ENCODE data around the gene CERS2.

Gene CERS2, protein sequence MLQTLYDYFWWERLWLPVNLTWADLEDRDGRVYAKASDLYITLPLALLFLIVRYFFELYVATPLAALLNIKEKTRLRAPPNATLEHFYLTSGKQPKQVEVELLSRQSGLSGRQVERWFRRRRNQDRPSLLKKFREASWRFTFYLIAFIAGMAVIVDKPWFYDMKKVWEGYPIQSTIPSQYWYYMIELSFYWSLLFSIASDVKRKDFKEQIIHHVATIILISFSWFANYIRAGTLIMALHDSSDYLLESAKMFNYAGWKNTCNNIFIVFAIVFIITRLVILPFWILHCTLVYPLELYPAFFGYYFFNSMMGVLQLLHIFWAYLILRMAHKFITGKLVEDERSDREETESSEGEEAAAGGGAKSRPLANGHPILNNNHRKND

DNA sequence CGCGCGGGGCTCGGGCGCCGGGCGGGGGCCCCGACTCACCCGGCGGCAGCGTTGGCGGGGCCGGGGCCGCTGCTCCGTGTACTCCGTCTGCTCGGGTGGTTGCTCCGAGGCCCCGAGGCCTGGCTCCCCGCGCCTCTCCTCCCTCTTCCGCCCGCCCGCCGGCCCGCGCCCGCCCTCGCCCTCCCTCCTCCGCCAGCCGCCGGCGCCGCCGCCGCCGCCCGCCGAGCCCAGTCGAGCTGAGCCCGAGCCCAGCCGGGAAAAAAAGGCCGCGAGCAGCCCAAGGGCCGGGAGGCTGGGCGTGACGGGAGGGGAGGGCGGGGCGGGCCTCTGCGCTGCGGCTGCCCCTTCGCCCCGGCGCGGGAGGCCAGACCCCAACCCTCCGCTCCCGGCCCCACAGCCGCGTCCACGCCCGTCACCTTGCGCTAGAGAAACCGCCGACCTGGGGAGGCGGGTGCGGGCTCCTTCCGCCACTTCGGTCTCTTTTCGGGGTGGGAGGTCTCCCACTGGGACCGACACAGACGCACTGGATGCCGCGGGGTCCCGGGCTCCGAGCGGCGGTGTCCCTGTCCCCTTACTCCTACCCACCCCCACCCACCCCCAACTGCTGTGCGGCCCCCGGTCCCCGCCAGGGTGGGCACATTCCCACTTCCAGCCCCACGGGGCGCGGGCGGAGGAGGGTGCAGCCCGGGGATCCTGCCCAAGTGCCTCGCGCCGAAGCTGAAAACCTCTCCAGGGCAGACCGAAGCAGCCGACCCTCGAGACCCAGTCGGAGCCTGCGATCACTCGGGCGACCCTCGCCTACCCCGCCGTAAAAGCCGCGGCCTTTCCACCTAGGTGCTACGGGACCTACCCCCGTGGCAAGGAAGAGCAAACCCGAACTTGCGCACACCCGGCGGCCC, at the start of gene CERS2:
TSS of gene CERS2 (minus strand) at position 256 of the 899 bp plus-strand sequence. CDS start 5,745 bp downstream, outside the sequence.
- peak; percentile 67 for DNase-seq (ENCODE audit: low spot score)

DNA sequence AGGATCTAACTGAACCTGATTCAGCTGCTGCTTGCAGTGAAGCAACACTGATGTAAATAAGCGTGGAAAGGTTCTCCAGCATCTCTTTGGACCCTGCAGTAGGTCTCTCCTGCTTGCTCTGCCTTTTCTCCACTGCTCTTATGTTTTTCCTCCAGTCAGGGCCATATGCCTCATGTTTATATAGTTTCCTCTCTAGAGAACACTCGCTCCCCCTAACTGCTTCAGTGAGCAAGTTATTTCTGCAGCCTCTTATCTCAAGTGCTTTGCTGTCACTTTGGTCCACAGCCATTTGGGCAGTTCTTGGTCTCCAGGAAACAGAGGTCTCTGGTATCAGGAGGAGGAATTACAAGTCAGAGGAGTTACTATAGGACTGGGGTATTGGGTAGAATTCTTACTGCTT, 38.9 kb upstream of the CERS2 start:
- no peak for DNase-seq (ENCODE audit: low spot score)

DNA sequence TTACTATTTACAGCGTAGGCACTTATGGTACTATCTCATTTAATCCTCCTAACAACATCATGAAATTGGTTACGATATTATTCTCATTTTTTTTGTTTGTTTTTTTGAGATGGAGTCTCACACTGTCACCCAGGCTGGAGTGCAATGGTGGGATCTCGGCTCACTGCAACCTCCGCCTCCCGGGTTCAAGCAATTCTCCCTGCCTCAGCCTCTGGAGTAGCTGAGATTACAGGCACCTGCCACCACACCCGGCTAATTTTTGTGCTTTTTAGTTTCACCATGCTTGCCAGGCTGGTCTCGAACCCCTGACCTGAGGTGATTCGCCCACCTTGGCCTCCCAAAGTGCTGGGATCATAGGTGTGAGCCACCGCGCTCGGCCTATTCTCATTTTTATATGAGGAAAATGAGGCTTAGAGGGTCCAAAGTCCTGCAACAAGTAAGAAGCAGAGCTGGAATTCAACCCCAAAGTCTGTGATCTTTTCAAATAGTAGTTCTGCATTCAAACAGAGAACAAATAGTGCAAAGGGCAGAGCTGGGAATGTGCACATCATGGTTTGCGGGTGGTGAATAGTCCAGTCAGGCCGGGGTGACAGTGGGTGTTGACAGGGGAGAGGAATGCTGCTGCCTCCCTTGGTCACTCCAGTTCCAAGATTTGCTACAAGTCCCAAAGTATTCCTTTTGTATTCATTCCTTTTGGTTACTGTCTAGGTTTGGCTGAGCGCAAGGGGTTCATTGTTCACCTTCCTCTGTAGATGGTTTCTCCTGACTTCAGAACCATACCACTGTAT, 38.2 kb upstream of the CERS2 start:
- DNase-seq (ENCODE audit: low spot score): no peak

DNA sequence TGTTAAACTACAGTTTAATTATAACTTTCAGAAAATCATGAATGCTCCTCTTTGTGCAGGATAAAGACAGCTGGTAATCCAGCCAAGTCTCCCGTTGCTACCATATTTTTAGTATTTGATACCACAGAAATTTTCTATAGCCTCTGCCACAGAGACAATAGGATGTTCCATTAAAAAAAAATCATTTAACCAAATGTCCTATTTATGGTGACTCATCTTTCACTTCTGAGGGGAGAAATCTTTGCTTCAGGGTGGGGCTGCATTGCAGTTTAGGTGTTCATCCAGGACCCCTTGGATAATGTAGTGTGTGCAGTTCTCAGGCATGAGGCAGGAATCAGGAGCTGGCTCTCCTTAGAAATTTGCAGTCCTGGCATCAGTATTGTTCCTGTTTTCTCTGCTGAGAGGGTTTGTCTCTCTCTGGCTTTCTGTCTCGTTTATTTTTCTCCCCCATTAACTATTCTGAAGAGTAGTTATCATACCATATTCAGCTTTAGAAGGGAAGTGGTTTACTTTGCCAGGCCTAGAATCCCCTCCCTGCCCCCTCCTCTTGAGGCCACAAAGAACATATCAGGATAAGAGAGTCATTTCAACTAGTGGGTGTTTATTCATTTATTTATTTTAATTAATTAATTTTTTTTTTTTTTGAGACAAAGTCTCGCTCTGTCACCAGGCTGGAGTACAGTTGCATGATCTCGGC, 36.7 kb upstream of the CERS2 start:
- no peak for DNase-seq (ENCODE audit: low spot score)

DNA sequence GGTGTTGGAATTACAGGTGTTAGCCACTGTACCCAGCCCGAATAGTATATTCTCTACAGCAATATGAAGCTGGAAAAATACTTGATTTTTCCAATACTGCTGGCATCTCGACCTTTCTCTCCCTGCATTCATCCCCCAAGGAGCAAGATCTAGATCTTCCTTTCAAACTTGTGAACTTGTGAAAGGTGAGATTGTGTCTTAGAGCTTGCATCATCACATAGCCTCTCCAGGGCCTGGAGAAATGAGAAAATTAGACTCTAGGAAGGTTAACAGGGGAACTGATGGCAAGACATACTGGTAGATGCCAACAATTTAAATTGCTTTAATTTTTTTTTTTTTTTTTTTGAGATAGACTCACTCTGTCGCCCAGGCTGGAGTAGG, 35.7 kb upstream of the CERS2 start:
- no peak for DNase-seq (ENCODE audit: low spot score)

DNA sequence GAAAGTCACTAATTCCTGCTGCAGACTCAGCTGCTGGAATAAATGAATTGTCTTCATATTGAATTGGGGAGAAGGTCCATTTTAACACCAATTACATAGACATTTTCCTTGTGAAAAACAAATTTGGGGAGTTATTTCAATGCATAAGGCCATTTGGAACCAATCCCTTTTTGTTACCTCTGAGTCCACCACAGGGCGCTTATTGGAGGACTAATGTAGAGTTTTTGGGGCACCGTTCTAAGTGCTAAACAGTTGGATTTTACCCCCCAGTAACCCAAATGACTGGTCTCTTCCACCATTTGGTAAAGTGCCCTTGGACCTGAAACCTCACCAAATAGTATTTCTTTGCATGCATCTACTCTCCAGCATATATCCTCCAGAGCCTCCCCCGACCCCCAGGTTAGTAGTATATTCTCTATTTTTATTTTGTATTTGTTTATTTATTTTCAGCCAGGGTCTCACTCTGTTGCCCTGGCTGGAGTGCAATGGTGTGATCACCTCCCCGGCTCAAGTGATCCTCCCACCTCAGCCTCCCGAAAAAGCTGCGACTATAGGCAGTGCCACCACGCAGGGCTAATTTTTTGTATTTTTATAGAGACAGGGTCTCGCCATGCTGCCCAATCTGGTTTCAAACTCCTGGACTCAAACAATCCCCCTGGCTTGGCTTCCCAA, 35.2 kb upstream of the CERS2 start:
- DNase-seq (ENCODE audit: low spot score): no peak

DNA sequence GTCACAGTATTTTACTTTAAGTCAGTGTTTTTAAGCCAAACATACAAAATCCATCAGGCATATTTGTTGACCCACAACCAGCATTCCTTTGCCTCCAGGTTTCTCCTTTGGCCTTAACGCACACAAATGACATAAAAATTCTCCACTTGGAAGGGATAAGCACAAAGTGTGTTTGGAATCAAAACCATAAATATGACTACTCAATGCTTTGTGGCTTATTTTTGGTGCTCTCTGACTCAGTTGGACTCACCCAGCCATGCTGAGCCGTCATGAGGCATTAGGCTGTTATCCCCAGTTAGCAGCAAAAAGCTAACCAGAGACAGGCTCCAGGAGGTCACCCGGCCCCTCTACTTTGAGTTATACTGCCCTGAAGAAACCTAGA, 34.6 kb upstream of the CERS2 start:
- DNase-seq (ENCODE audit: low spot score): no peak

DNA sequence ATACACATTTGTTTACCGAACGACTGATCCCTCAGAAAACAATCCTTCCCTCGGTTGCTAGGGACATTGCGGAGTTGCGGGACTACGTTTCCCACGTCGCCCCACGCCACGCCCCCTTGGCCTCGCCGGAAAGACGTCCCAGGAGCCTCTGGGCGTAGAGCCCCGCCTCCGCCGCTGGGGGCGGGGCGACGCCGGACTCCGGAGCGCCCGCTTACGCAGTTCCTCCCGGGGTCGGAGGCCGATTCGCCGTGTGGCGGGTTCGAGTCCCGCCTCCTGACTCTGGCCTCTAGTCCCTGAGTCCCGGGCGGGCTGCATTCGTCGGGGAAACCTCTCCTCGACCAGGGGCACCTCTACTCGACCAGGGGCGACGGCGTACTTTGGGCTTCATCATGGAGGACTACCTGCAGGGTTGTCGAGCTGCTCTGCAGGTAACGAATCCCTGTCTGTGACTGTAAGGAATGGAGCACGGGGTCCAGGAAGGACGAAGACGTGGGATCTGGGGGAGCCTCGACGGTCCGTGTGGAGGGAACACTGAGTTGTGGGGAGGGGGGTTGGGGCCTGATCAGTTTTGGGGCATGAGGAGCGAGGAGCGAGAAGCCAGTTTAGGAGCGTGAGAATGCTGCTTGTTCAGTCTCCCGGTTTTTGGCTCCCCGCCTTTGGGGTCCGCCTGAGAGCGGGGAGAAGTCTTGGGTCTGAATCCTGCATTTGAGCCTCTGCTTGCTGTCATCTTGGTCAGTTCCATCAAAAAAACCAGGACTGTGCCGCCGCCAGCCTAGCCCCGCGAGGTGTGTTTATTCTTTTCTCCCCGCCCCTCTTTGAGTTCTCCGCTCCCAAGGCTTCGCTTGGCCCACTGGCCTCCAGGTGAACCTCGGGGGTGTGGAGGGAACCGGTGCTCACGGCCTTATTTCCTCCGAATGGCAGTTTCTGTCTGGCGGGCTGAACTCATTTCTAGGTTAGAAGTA, 33.9 kb upstream of the CERS2 start, which contains the start of gene PRUNE1:
TSS of gene PRUNE1 (plus strand) at position 206 of the 962 bp plus-strand sequence. CDS start at position 390, 184 bp downstream.
- peak; percentile 98 for DNase-seq (ENCODE audit: low spot score)

DNA sequence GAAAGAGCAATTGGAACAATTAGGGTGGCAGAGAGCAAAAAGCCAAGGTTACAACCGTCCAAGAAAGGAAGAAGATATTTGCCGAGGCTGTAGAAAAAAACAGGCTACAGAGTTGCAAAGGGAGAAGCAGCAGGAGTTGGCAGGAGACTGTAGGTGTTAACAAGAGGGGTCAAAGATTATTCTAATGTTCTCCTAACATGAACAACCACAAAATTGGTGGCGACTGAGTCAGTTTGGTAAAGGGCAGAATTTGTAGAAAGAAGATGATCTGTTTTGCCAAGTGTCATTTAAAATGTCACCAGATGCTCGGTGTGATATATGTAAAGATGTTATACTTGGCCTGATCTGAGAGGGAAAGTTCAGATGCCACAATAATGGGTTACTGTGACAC, 33.2 kb upstream of the CERS2 start:
- no peak for DNase-seq (ENCODE audit: low spot score)

DNA sequence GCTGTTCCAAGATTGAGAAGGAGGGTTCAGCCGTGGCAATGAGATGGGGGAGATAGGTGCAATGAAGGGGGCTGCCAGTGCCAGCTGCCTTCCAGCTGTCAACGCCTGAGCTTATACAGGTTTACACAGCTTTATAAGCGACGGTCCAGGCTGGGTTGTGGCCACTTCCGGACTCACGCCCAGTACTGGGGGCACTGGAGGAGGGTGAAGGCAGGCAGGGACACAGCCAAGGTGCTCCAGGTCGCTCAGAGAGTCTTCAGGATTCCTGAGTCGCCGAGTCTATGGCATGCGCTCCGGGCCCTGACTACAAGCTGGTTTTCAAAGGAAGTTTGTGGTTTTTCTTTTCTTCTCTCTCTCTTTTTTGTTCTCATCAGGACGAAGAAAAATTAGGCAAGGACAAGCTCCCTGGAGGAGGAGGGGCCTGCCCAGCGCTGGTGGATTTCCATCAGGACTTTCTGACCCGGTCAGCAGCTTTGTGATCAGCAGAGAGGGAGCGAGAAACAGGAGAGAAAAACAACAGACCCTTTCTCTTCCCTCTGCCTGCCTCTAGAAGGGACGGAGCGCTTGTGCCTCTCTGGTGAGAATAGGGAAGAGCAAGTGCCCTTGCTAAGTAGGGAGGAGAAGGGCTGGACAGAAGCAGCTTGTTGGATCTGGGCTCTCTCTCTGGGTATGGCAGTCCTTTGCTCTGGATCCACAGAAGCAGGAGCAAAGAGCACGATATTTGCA, 31.9 kb upstream of the CERS2 start, which contains the start of gene MINDY1:
TSS of gene MINDY1 (minus strand) at position 576 of the 726 bp plus-strand sequence. CDS start 4,285 bp downstream, outside the sequence.
- peak; percentile 64 for DNase-seq (ENCODE audit: low spot score)

DNA sequence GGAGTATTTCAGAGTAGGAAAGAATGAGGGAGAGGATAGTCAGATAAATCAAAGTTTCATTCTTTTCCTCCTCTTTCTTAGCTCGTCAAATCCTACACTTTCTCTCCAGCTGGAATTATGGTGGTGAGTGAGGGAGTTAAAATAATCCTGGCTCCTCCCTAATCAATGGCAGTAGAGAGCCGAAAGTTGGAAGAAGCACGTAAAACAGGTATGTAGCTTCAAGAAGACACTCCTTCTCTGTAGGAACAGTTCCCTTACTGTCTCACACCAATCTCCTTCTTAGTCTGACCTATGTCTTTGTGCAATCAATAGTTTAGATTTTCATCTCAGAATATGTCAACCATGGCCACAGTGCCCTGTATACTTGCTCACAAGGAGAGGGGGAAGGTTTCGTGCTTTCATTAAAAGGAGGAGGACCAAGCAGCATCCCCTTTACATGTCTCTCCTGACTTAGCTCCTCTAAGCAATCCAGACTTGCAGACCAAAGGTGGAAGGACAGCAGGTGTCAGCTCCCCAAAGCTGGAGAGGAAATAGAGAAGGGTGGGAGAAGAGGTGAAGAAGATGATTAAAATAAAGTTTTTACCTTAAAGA, 31.2 kb upstream of the CERS2 start:
- no peak for DNase-seq (ENCODE audit: low spot score)

DNA sequence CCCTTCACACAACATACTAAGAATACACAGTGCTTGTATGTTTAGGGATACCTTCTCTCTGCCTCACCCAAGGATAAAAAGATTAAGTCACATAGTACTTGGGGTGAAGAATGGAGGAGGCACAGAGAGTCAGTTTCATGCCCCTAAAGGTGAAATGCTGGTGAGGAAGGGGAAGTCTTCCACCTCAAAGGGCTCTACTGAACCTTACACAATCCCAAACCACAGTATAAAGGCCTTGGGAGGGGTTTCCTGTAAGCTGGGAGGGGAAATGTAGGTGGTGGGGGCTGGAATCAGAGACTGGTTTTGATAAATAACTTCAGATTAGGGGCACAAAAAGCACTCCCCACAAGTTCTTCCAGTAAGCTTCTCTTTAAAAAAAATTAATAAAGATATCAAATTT, 28.5 kb upstream of the CERS2 start:
- DNase-seq (ENCODE audit: low spot score): no peak

DNA sequence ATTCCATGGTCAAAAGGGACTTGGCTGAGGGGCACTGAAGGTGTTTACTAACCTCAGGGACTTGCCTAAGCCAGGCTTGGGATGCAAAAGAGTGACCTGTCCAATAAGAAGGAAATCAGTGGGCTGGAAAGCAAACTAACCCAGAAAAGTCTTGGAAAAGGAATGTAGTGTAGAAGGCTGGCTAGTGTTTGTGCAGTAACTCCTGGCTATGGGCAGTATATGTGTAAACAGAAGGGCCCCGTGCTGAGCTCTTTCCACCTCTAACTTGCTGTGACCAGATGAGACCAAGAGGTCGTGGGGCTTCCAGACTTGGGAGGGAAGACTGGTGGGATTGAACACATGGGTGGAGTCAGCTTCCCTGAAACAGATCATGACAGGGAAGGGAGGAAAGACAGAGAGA, 28.0 kb upstream of the CERS2 start:
- DNase-seq (ENCODE audit: low spot score): no peak

DNA sequence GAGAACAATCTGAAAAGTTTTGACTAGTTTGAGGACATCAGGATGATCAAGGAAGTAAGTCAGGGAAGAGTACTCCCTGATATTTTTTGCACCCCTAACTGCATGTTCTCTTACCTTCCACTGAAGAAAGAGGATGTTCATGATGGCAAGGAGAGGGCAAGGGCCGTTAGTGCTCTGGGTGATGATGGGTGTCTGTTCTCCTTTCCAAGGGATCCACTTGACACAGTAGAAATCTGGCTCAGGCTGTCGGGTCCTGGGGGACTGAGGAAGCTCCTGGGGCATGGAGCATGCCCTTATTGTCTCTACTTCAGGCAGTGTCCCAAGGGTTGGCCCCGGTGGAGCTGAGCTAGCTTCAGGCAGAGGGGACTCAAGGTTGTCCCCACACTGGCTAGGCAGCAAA, 27.4 kb upstream of the CERS2 start:
- no peak for DNase-seq (ENCODE audit: low spot score)

DNA sequence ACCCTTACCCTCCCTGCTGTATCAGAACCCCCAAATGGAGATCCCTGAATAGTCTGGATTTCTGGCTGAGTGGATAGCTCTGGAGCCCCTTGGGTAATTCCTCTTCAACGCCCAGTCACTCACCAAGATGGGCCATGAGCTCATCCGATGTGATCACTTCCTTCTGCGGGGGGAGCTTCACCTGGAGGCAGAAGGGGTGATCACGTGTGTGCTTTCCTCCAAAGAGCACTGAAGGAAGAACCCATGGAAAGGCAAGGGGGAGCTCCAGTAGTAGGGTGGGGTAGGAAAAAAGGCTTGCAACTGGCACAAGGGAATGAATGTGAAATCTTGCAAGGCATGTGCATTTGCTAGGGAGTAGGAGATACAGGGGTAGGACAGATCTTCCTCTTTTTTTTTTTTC, 27.0 kb upstream of the CERS2 start:
- DNase-seq (ENCODE audit: low spot score): no peak

DNA sequence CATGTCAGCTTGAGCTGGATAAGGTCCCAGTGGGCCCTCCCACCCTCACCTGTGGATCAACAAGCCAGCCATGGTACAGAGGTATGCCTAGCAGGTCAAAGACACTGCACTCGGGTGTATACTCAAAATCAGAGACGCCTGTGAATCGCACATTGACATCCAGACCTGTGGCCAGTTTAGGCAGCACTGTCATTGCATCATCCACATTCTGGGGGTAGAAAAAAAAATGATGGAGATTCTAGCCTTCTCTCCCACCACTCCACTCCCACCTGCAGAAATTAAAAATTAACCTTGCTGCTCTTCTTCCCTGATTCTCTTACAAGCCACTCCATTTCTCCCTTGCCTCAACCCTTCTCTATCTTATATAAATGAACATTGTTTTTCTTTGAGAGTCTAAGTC, 25.8 kb upstream of the CERS2 start:
- no peak for DNase-seq (ENCODE audit: low spot score)

DNA sequence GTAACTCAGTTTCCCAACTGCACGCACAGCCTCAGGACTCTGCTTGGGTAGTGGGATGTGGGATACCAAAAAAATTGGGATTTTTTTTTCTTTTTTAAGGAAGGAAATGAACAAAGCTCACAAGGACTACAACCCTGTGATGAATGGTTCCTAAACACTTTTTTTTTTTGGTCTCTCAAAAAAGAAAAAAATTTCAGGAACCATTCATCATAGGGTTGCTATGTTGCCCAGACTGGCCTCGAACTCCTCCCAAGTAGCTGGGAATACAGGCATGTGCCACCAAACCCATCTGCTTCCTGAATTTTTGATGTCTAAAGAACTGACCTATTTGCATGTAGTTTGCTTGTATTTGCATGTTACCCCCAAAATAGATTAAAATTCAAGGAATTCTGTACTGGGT, 25.3 kb upstream of the CERS2 start:
- DNase-seq (ENCODE audit: low spot score): no peak

DNA sequence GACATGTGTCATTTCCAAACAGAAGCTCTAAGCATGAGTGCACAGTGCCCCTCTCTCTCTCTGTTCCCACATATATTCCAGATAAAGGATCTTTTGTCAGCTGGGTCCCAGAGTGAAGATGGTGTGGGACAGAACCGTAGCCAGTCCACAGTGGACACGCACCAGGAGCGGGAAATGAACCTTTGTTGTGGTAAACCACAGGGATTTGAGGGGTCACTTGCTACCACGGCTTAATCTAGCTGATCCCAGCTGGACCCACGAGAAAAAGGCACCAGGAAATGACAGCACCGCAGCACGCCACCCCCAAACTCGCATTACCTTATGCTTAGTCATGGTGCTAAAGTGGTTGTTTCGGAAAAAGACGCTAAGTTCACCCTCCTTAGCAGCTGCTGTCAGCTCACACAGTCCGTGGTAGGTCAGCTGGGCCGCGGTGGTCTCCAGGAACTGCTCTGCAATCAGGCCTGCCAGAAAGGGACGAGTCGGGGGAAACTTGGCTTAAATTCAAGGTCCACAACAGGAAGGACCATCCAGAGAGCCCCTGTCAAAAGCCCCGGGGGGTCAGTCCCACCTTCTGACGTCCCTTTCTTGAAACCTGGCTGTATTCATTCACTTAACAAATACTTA, 24.5 kb upstream of the CERS2 start:
- no peak for DNase-seq (ENCODE audit: low spot score)

Measured in kidney capillary endothelial cell (primary cell).